Fibroblast of mammary gland (primary cell): ENCODE results near the gene SPAG7.

Experiments used
- DNase-seq: peaks from one replicate; pipeline ENCODE4 v3.0.0-alpha.2; 2010; ENCODE audit warnings: low read depth
- H3K4me3 ChIP-seq: 2 replicates; pipeline ENCODE4 v1.5.1; 2011; ENCODE audit warnings: low read depth, mild to moderate bottlenecking, low read length, moderate library complexity; ENCODE audit not compliant: control insufficient read depth
- TF ChIP-seq, protein P1 (sequence below): conservative IDR thresholded peaks from 2 replicates; pipeline ENCODE4 v1.5.1; 2011; ENCODE audit warnings: low read depth, low read length, inconsistent platforms; ENCODE audit not compliant: control insufficient read depth, insufficient read depth

SPAG7 gene

DNA sequence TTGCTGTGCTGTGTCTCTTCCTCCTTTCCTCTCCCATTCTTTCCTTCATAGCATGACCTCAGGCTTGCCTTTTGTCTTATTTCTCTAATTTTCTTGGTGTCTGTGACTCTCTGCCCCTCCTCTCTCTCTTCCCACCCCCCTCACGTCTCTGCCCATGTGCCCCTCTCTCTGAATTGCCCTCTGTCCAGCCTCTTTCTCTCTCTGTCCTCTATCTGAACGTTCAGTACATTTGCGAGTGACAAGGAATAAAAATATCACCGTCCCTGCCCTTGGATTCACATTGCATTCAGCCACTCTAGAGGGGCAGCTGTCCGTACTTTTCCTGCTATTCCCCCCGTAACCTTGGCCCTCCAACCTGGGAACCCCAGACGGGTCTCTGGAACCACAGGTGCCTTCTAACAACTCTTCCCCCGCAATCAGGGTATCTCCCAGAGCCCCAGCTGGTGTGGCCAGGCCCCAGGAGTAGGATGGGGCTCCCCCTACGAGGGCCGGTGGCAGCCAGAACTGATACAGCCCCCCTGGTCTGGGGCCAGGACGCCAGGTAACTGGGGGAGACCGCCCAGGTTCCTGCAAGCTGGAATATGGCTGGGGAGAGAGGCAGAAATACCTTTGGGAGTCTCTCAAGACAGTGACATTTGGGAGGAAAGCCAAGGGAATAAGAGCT is 31.9 kb upstream of the SPAG7 start:
- TF ChIP-seq, protein P1, sequence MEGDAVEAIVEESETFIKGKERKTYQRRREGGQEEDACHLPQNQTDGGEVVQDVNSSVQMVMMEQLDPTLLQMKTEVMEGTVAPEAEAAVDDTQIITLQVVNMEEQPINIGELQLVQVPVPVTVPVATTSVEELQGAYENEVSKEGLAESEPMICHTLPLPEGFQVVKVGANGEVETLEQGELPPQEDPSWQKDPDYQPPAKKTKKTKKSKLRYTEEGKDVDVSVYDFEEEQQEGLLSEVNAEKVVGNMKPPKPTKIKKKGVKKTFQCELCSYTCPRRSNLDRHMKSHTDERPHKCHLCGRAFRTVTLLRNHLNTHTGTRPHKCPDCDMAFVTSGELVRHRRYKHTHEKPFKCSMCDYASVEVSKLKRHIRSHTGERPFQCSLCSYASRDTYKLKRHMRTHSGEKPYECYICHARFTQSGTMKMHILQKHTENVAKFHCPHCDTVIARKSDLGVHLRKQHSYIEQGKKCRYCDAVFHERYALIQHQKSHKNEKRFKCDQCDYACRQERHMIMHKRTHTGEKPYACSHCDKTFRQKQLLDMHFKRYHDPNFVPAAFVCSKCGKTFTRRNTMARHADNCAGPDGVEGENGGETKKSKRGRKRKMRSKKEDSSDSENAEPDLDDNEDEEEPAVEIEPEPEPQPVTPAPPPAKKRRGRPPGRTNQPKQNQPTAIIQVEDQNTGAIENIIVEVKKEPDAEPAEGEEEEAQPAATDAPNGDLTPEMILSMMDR = no peak
- DNase-seq = no peak
- peak overlapping the region; percentile 75 for H3K4me3 ChIP-seq

DNA sequence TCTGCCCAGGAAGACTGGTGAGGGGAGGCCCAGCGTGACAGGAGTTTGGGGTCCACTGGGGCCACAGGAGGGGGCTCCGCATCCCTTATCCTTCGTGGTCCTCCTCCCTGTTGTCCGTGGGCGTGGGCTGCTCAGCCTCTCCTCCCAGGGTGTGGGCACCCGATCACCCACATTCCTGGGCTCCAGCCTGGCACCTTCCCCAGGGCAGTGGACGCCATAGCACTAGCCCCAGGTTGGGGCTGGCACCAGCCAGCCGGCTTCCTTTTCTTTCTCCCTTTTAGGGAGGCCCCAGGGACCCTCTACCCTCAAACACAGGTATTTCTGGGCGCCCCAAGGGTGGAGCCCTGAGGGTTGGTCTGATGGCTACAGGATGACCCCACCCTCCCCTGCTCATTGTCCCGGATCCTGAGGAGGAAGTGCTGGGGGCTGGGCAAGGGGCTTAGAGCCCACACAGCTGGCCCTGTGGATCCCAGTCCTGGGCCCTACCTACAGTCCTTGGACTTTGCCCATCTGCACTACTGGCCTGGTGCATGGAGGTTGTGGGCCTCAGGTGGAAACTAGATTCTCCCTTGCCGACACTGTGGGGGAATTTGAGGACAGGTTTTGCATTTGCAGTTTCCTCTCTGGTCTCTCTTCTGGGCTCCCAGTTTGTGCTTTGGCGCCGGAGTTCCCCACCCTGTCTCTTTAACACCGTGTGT is 31.3 kb upstream of the SPAG7 start:
- TF ChIP-seq, protein P1 = no peak
- H3K4me3 ChIP-seq = peak overlapping the region; percentile 75

DNA sequence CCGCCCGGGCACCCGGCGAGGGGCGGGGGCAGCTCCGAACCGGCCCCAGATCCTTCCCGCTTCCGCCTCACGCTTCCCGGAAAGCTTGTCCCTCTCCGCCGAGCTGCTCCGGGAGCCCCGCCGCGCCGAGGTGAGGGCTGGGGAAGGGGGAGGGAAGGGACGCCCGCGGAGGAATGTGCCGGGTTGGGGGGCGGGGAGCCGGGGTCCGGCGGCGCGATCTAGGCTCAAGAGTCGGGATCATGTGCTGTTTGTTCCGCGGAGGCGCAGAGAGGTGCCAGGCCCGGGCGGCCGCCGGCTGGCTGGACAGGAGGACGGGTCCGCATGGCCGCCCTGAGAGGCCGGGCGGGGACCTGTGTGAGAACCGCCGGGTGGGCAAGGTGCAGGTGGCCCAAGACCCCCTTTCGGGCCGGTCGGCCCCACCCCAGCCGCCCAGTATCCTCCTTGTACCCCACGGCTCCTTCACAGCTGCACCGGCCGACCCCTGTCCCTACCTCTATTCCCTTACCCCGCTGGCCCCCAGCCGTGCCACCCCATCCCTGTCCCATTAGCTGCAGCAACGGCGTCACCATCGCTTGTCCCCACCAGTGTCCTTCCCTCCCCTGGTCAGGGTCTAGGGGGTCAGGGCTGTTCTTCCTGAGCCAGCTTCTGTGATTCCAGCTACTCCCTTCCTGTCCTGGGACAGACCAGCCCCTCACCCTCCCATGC is 30.6 kb upstream of the SPAG7 start:
- TF ChIP-seq, protein P1 = no peak
- peak overlapping the region; percentile 75 for H3K4me3 ChIP-seq
- no peak for DNase-seq

More for the DNA sequence above, 31.3 kb upstream of the SPAG7 start:
- DNase-seq = no peak

DNA sequence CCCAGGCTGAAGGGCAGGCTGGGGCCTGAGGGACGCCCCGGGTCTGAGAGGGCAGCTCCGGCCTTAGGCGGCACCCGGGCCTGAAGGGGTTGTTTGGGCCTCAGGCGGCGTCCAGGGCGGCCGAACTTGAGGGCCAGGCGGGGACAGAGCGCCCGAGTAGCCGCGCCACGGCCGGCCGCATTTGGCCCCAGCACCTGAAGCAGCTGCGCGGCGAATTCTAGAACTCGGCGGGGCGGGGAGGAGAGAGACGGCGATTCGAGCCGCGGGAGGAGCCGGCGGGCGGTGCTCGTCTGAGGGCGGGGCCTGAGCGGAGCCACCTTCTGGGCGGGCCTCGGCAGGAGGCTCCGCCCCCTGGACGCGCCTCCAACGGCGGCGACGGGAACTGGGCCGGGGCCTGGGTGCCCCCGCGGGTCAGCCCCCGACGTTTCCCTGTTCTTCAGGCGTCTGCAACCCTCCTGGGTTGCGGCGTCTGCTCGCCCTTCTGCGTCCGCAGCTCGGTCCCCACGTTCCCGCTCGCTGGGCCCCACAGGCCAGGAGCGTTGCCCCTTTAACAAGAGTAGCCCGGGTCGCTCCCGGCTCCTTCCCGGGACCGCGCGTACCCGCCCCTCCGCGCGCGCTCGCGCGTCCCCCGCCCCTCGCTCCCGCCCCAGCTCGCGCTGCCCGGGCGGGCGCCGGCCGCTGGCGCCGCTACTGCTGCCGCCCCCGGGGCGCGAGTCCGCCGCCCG is 29.8 kb upstream of the SPAG7 start, which contains the start of the genes INCA1 and KIF1C:
INCA1 (minus strand) TSS at position 221 of the 725 bp plus-strand sequence. CDS start 3,085 bp downstream, outside the sequence.
KIF1C (plus strand) TSS at position 649 of the 725 bp plus-strand sequence. CDS start 2,297 bp downstream, outside the sequence.
- TF ChIP-seq, protein P1 = no peak
- peak within 1 kb of the TSS; percentile 75 for H3K4me3 ChIP-seq
- DNase-seq = peak; percentile 77

DNA sequence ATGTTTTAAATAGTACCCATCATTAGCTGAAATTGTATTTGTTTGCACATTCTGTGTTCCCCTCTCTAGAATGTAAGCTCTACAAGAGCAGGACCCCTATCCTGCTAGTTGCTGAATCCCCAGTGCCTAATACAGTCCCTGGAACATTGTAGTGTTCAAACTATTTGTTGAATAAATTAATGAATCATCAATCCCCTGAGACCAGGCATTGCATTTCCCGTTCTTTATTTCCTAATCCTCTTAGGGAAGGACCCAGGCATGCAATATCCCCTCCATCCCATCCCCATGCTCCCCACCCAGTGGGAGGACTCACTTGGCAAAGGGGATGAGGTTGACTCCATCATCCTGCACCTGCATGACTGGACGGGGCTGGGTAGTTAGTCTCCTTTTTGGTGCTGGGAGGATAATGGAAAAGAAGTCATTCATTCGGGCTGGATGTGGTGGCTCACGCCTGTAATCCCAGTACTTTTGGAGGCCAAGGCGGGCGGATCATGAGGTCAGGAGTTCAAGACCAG is 26.5 kb upstream of the SPAG7 start:
- TF ChIP-seq, protein P1 = no peak
- no peak overlapping the region for H3K4me3 ChIP-seq
- DNase-seq = peak; percentile 61
